ENCODE data around the gene HDAC9. TPM values are rescaled to one million over a fixed set of nuclear protein-coding genes. Genes with fewer than 3 reads are reported as not detected.

HDAC9 gene
- total RNA-seq, 2 donors from 2014 or later, result 8.3 to 31.9 TPM

DNA sequence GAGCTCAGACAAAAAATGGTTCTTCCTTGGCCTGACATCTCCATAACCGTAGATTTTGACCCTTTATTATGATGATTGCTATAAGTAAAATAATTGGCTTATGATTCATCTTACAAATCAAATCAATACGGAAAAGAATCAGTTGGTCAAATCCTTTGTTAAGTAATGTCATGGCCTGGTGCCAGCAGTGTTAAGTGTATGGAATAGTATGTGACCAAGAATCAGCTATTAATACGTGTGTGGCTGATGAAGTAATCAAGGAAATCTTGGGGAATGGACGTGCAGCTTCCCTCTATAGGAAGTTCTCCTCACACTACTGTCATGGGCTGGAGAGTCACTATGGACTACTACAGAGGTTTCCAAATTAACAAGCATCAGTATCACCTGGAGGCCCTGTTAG, 391.3 kb downstream of the HDAC9 start:
- H3K4me3 ChIP-seq, result no peak overlapping the region
- intact Hi-C loops (cut with DNase I), result no loop called here
- no peaks in the 10 kb centered on the region for H3K27me3 ChIP-seq (replicated peaks; ENCODE audit: insufficient read depth)
- TF ChIP-seq POLR2A (IDR thresholded peaks at IDR 0.05) (no peak), POLR2AphosphoS5 (IDR thresholded peaks at IDR 0.05) (no peak)
- TF ChIP-seq, protein P1, sequence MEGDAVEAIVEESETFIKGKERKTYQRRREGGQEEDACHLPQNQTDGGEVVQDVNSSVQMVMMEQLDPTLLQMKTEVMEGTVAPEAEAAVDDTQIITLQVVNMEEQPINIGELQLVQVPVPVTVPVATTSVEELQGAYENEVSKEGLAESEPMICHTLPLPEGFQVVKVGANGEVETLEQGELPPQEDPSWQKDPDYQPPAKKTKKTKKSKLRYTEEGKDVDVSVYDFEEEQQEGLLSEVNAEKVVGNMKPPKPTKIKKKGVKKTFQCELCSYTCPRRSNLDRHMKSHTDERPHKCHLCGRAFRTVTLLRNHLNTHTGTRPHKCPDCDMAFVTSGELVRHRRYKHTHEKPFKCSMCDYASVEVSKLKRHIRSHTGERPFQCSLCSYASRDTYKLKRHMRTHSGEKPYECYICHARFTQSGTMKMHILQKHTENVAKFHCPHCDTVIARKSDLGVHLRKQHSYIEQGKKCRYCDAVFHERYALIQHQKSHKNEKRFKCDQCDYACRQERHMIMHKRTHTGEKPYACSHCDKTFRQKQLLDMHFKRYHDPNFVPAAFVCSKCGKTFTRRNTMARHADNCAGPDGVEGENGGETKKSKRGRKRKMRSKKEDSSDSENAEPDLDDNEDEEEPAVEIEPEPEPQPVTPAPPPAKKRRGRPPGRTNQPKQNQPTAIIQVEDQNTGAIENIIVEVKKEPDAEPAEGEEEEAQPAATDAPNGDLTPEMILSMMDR (IDR thresholded peaks at IDR 0.05), result no peak
- 77% methylated on average over 4 of the region's 4 CpGs for WGBS
- H3K36me3 ChIP-seq, result no peaks in the 10 kb centered on the region
- no peak overlapping the region for H3K27ac ChIP-seq
- H3K4me1 ChIP-seq (replicated peaks), result no peaks in the 10 kb centered on the region
- H3K9me3 ChIP-seq, result no peaks in the 10 kb centered on the region
- no peak for DNase-seq (ENCODE audit: low spot score)

DNA sequence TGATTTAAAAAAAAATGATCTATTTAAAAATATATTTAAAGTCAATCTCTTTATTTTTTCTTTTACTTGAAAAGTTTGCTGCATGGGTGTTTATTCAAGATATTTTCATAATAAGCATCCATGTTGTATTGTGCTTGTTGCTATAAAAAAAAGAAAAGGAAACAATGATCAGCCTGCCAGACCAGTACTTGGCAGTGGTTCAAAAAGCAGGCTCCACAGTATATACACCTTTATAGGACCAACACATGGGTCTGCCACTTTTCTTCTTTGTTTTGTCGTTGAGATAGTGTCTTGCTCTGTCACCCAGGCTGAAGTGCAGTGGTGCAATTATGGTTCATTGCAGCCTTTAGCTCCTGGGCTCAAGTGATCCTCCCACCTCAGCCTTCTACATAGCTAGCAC, 393.9 kb downstream of the HDAC9 start:
- Histone ChIP-seq H3K4me1 (replicated peaks) (no peaks in the 10 kb centered on the region), H3K27me3 (replicated peaks; ENCODE audit: insufficient read depth) (no peaks in the 10 kb centered on the region), H3K9me3 (no peaks in the 10 kb centered on the region), H3K36me3 (no peaks in the 10 kb centered on the region), H3K27ac (no peak overlapping the region), H3K4me3 (no peak overlapping the region)
- DNase-seq (ENCODE audit: low spot score), result no peak
- 39% methylated on average over 1 of the region's 1 CpG for WGBS
- intact Hi-C loops (cut with DNase I), result no loop called here
- no peak for TF ChIP-seq POLR2AphosphoS5 (IDR thresholded peaks at IDR 0.05)
- TF ChIP-seq POLR2A (IDR thresholded peaks at IDR 0.05), result no peak
- TF ChIP-seq, protein P1 (IDR thresholded peaks at IDR 0.05), result no peak

DNA sequence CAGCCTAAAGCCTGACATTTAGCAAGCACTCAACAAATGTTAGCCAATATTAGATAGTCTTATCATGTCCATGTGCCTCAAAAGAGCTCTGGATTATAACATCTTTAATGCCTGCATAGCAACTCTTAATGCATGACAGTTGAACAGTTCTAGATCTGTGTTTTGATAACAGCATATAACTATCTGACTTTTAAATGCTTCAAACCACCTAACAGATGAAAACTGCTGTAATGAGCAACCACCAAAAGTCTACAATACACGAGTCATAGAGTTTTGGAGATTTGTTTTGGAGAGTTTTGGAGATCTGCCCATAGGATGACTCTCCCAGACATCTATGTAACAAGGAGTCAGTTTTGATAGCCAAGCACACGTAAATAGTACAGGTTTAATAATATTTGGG, 394.6 kb downstream of the HDAC9 start:
- H3K4me3 ChIP-seq, result no peak overlapping the region
- TF ChIP-seq POLR2A (IDR thresholded peaks at IDR 0.05) (no peak), POLR2AphosphoS5 (IDR thresholded peaks at IDR 0.05) (no peak)
- TF ChIP-seq, protein P1 (IDR thresholded peaks at IDR 0.05), result no peak
- H3K9me3 ChIP-seq, result no peaks in the 10 kb centered on the region
- H3K27me3 ChIP-seq (replicated peaks; ENCODE audit: insufficient read depth), result no peaks in the 10 kb centered on the region
- DNase-seq (ENCODE audit: low spot score), result no peak
- no peaks in the 10 kb centered on the region for H3K36me3 ChIP-seq
- 23% methylated on average over 2 of the region's 2 CpGs for WGBS
- H3K27ac ChIP-seq, result no peak overlapping the region
- H3K4me1 ChIP-seq (replicated peaks), result no peaks in the 10 kb centered on the region
- intact Hi-C loops (cut with DNase I), result no loop called here

DNA sequence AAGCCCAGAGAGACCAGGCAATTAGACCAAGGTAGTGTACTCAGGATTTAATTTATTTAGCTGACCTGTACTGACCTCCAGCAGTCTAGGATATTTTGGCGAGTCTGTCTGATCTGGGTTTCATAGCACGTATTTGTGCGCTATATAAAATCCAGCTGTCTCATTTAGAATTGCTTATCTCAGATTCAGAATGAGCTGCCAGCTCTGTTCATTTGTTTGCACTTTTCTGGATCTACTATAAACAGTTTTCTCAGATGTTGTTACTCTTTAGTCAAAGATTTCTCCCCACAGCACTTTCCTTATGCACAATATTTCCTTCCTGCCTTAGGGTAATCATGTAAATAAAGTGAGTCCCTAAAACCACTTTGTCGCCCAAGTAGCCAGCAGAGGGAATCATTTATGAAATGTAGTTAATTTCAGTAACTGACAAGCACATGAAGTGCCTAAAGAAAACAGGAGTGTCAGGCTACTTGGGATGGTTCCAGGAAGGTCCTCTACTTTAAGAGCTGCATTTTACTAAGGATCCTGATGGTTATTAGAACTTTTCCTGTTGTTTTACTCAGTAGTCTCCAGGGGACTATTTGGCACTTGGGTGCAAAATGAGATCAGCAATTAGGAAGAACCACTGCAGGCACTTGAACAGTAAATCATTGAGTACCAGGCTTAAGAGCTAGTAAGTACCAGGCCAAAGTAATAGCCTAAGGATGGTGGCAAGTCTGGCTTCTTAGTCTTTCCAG, 395.5 kb downstream of the HDAC9 start:
- H3K36me3 ChIP-seq, result no peaks in the 10 kb centered on the region
- no peak for DNase-seq (ENCODE audit: low spot score)

More for the DNA sequence above, 395.5 kb downstream of the HDAC9 start:
- H3K27me3 ChIP-seq (replicated peaks; ENCODE audit: insufficient read depth), result no peaks in the 10 kb centered on the region
- intact Hi-C loops (cut with DNase I), result no loop called here
- H3K4me1 ChIP-seq (replicated peaks), result no peaks in the 10 kb centered on the region
- H3K27ac ChIP-seq, result no peak overlapping the region
- H3K4me3 ChIP-seq, result no peak overlapping the region
- 24% methylated on average over 4 of the region's 4 CpGs for whole genome bisulfite sequencing
- H3K9me3 ChIP-seq, result no peaks in the 10 kb centered on the region
- TF ChIP-seq, protein P1 (IDR thresholded peaks at IDR 0.05), result no peak
- TF ChIP-seq POLR2AphosphoS5 (IDR thresholded peaks at IDR 0.05), result no peak
- no peak for TF ChIP-seq POLR2A (IDR thresholded peaks at IDR 0.05)

All from prostate gland (tissue), 2 donors.